ENCODE results near the gene CLEC12A. TPM values are rescaled to one million over a fixed set of nuclear protein-coding genes. Genes with fewer than 3 reads are reported as not detected.

CLEC12A gene
- total RNA-seq, 1 experiment from 2014 or later: not detected

GRCh38 chr12:9941838-9942237 lies 29.4 kb upstream of the CLEC12A start:
- intact Hi-C loops (cut with micrococcal nuclease): loop anchor here (5.0 kb wide), 1 partner anchor 200 kb away; no protein-coding TSS in a partner anchor
- Histone ChIP-seq H3K9me3 (ENCODE audit: control insufficient read depth in 1 of 2, insufficient read depth in 1 of 2, low read depth in 1 of 2, low read length in 2 of 2) (no peaks in the 10 kb centered on the region), H3K9ac (ENCODE audit: low read length) (no peak overlapping the region), H3K79me2 (ENCODE audit: insufficient read depth, low read length) (no peaks in the 10 kb centered on the region), H3K4me1 (ENCODE audit: control insufficient read depth in 1 of 2, insufficient read depth in 2 of 2, low read length in 2 of 2) (no peaks in the 10 kb centered on the region), H3K9me2 (ENCODE audit: insufficient read depth) (no peaks in the 10 kb centered on the region), H3K4me3 (replicated peaks in 1 of 2; ENCODE audit: low read depth in 1 of 2, low read length in 2 of 2) (no peak overlapping the region), H3K36me3 (ENCODE audit: control insufficient read depth in 1 of 2, insufficient read depth in 2 of 2, low read length in 2 of 2) (no peaks in the 10 kb centered on the region), H3K27me3 (ENCODE audit: insufficient read depth, low read length) (peaks cover 56% of the 10 kb centered on the region), H4K20me1 (ENCODE audit: insufficient read depth) (no peaks in the 10 kb centered on the region), H3K27ac (ENCODE audit: low read depth, low read length) (no peak overlapping the region), H3K4me2 (ENCODE audit: low read length) (no peak overlapping the region), H2AFZ (ENCODE audit: low read depth, low read length, poor library complexity, severe bottlenecking) (no peak overlapping the region)
- ChIA-PET RAD21 (ENCODE audit: low non-redundant PET in 1 of 2, low total read pairs in 2 of 2, uncharacterized antibody in 2 of 2, unreplicated experiment in 2 of 2) (no interaction called here), POLR2A (no interaction called here), CTCF (no interaction called here)
- no peak for TF ChIP-seq SRF (IDR thresholded peaks at IDR 0.05; ENCODE audit: low read depth)
- no peak for TF ChIP-seq YY1 (IDR thresholded peaks at IDR 0.05; ENCODE audit: extremely low read depth, insufficient replicate concordance, low read depth, low read length)
- DNase-seq (ENCODE audit: low read depth, low spot score) (no peak), ATAC-seq (no peak)
- BruUV-seq (replicated peaks): no TSS peak

- intact Hi-C loops (cut with micrococcal nuclease): loop anchor here (5.0 kb wide), 1 partner anchor 199 kb away; no protein-coding TSS in a partner anchor
- no TSS peak for BruUV-seq (replicated peaks)
- DNase-seq (ENCODE audit: low read depth, low spot score): no peak
- Histone ChIP-seq H3K4me1 (ENCODE audit: control insufficient read depth in 1 of 2, insufficient read depth in 2 of 2, low read length in 2 of 2) (no peaks in the 10 kb centered on the region), H3K9me2 (ENCODE audit: insufficient read depth) (no peaks in the 10 kb centered on the region), H3K9me3 (ENCODE audit: control insufficient read depth in 1 of 2, insufficient read depth in 1 of 2, low read depth in 1 of 2, low read length in 2 of 2) (no peaks in the 10 kb centered on the region), H2AFZ (ENCODE audit: low read depth, low read length, poor library complexity, severe bottlenecking) (no peak overlapping the region), H3K9ac (ENCODE audit: low read length) (no peak overlapping the region), H3K4me2 (ENCODE audit: low read length) (no peak overlapping the region), H3K4me3 (replicated peaks in 1 of 2; ENCODE audit: low read depth in 1 of 2, low read length in 2 of 2) (no peak overlapping the region), H3K79me2 (ENCODE audit: insufficient read depth, low read length) (no peaks in the 10 kb centered on the region), H3K27ac (ENCODE audit: low read depth, low read length) (no peak overlapping the region), H3K27me3 (ENCODE audit: insufficient read depth, low read length) (peaks cover 64% of the 10 kb centered on the region), H4K20me1 (ENCODE audit: insufficient read depth) (no peaks in the 10 kb centered on the region), H3K36me3 (ENCODE audit: control insufficient read depth in 1 of 2, insufficient read depth in 2 of 2, low read length in 2 of 2) (no peaks in the 10 kb centered on the region)
- ChIA-PET RAD21 (ENCODE audit: low non-redundant PET in 1 of 2, low total read pairs in 2 of 2, uncharacterized antibody in 2 of 2, unreplicated experiment in 2 of 2) (no interaction called here), POLR2A (no interaction called here), CTCF (interaction anchor here (1.1 kb wide), 1 partner anchor 194 kb away, joined by 3 read pairs; no protein-coding TSS in a partner anchor)
- TF ChIP-seq ZFX (IDR thresholded peaks at IDR 0.05) (no peak), FOSL1 (IDR thresholded peaks at IDR 0.05; ENCODE audit: low read depth) (no peak), RAD21 (IDR thresholded peaks at IDR 0.05; ENCODE audit: low read depth) (no peak), CEBPB (IDR thresholded peaks at IDR 0.05; ENCODE audit: low read depth) (no peak), YY1 (IDR thresholded peaks at IDR 0.05; ENCODE audit: extremely low read depth, insufficient replicate concordance, low read depth, low read length) (no peak)
- no peak for ATAC-seq
Measured at GRCh38 chr12:9943240-9943639, 28.0 kb upstream of the CLEC12A start.

All from HCT116 (cell line).